ENCODE results near the gene CDHR3.
"Not testable (repeated sequence)": the region's sequence is repeated elsewhere in the genome, so short reads cannot be mapped to it uniquely, and the experiment has no call there.

Gene CDHR3

GRCh38 chr7:105972276-105972675 lies 9.2 kb downstream of the CDHR3 start:
- DNase-seq = no peak

GRCh38 chr7:105974471-105974870 lies 11.4 kb downstream of the CDHR3 start:
- no peak for DNase-seq

GRCh38 chr7:105975770-105976417 lies 12.8 kb downstream of the CDHR3 start:
- no peak for DNase-seq

GRCh38 chr7:105976868-105977267 lies 13.8 kb downstream of the CDHR3 start:
- no peak for DNase-seq

- no peak for DNase-seq
Observed at GRCh38 chr7:105978035-105978434, 15.0 kb downstream of the CDHR3 start.

- no peak for DNase-seq
Observed at GRCh38 chr7:105978974-105979373, 15.9 kb downstream of the CDHR3 start.

GRCh38 chr7:105979405-105979804 lies 16.3 kb downstream of the CDHR3 start:
- DNase-seq = no peak

GRCh38 chr7:105980645-105981396 lies 17.8 kb downstream of the CDHR3 start:
- DNase-seq = no peak

GRCh38 chr7:105982388-105982787 lies 19.3 kb downstream of the CDHR3 start:
- no peak for DNase-seq

- DNase-seq = not testable (repeated sequence)
Observed at GRCh38 chr7:105984808-105985207, 21.7 kb downstream of the CDHR3 start.

- no peak for DNase-seq
Observed at GRCh38 chr7:105985229-105985628, 22.2 kb downstream of the CDHR3 start.

GRCh38 chr7:105985672-105986215 lies 22.7 kb downstream of the CDHR3 start:
- no peak for DNase-seq

- no peak for DNase-seq
Observed at GRCh38 chr7:105987046-105987445, 24.0 kb downstream of the CDHR3 start.

- no peak for DNase-seq
Observed at GRCh38 chr7:105988276-105988675, 25.2 kb downstream of the CDHR3 start.

GRCh38 chr7:105989191-105989590 lies 26.1 kb downstream of the CDHR3 start:
- DNase-seq = no peak

GRCh38 chr7:105989686-105990085 lies 26.6 kb downstream of the CDHR3 start:
- no peak for DNase-seq

- DNase-seq = no peak
Observed at GRCh38 chr7:105990141-105990540, 27.1 kb downstream of the CDHR3 start.

GRCh38 chr7:105990727-105991453 lies 27.8 kb downstream of the CDHR3 start:
- DNase-seq = no peak

- DNase-seq = no peak
Observed at GRCh38 chr7:105992905-105993304, 29.8 kb downstream of the CDHR3 start.

GRCh38 chr7:105996860-105997737 lies 34.0 kb downstream of the CDHR3 start:
- no peak for DNase-seq

- DNase-seq = no peak
Observed at GRCh38 chr7:105999256-105999655, 36.2 kb downstream of the CDHR3 start.

- DNase-seq = no peak
Observed at GRCh38 chr7:106001196-106001595, 38.1 kb downstream of the CDHR3 start.

GRCh38 chr7:106001886-106002285 lies 38.8 kb downstream of the CDHR3 start:
- no peak for DNase-seq

Data from stimulated activated CD8-positive, alpha-beta memory T cell treated with anti-CD3 and anti-CD28 coated beads, Interleukin-4, amount 100 ng/mL, for 48 hours (primary cell).